ENCODE data around the gene BCAS1.

Gene BCAS1

GRCh38 chr20:53918020-53918311 is 152.4 kb downstream of the BCAS1 start:
- no peak for TF ChIP-seq NFIC (IDR thresholded peaks at IDR 0.05)
- TF ChIP-seq, protein P1, sequence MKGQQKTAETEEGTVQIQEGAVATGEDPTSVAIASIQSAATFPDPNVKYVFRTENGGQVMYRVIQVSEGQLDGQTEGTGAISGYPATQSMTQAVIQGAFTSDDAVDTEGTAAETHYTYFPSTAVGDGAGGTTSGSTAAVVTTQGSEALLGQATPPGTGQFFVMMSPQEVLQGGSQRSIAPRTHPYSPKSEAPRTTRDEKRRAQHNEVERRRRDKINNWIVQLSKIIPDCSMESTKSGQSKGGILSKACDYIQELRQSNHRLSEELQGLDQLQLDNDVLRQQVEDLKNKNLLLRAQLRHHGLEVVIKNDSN (IDR thresholded peaks at IDR 0.05) = no peak

DNA sequence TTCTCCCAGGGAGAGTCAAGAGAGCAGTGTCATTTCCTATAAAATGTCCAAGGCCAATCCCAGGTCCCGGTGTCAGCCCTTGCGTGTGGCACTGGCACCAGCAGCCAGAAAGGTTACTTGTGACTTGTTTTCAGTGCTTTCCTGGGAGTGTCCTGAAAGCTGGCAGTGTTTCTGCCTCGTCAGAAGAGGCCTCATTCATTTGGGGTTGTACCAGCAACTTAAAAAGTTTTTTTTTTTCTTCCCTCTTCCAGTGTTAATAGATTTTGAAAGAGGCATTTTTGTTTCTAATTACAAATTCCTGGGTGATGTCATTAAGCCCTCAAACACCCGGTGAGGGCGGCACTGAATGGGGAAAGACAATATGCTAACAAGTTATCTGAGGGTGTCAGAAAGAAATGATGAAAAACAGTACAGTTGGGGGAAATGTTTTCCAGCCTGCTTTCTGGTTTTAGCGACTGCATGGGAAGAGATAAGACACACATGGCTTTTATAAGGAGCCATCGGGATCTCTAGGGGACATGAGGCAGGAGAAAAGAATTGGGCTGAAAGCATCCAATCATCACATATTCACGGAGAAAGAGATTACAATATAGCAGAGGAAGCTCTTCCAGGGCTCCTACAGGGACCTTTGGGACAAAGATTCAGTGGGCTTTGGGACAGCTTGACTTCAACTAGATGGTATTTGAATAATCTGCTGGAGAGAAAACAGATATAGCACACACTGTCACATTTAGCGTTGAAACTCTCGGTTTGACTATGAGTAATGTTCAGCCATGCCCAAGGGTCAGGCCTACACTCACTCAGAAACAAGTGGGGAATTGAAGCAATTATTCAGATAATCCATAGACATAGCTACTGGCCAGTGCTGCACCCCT is 153.0 kb downstream of the BCAS1 start:
- TF ChIP-seq NFIC (IDR thresholded peaks at IDR 0.05) (no peak), TAF1 (IDR thresholded peaks at IDR 0.05; ENCODE audit: low read depth) (no peak; the same call in 1 of the 2 replicates)

- TF ChIP-seq MAX (IDR thresholded peaks at IDR 0.05) (no peak), CEBPB (IDR thresholded peaks at IDR 0.05) (no peak), TAF1 (IDR thresholded peaks at IDR 0.05; ENCODE audit: low read depth) (no peak), NFIC (IDR thresholded peaks at IDR 0.05) (no peak), YY1 (IDR thresholded peaks at IDR 0.05; ENCODE audit: low read depth) (no peak), CREB1 (IDR thresholded peaks at IDR 0.05; ENCODE audit: low read depth) (no peak), TEAD4 (IDR thresholded peaks at IDR 0.05) (no peak), EGR1 (IDR thresholded peaks at IDR 0.05) (no peak), EP300 (IDR thresholded peaks at IDR 0.05; ENCODE audit: borderline replicate concordance) (no peak), FOXM1 (IDR thresholded peaks at IDR 0.05; ENCODE audit: borderline replicate concordance, low read depth) (no peak), ZBTB7A (IDR thresholded peaks at IDR 0.05; ENCODE audit: low read depth) (no peak), TCF12 (IDR thresholded peaks at IDR 0.05; ENCODE audit: low read depth) (no peak)
These were observed 154.3 kb downstream of the BCAS1 start for GRCh38 chr20:53916173-53916512.

GRCh38 chr20:53915446-53916172 is 154.8 kb downstream of the BCAS1 start:
- peak; percentile 90 for TF ChIP-seq YY1 (IDR thresholded peaks at IDR 0.05; ENCODE audit: low read depth)
- TF ChIP-seq EGR1 (IDR thresholded peaks at IDR 0.05) = no peak; the same call in none of the 2 replicates
- TF ChIP-seq ZBTB7A (IDR thresholded peaks at IDR 0.05; ENCODE audit: low read depth) = no peak
- TF ChIP-seq, protein P1 (IDR thresholded peaks at IDR 0.05) = no peak
- TF ChIP-seq RAD21 (IDR thresholded peaks at IDR 0.05; ENCODE audit: low read depth) = peak; percentile 82
- TF ChIP-seq CREB1 (IDR thresholded peaks at IDR 0.05; ENCODE audit: low read depth) = no peak
- TF ChIP-seq MAX (IDR thresholded peaks at IDR 0.05) = peak; percentile 21
- no peak for TF ChIP-seq FOXM1 (IDR thresholded peaks at IDR 0.05; ENCODE audit: borderline replicate concordance, low read depth)
- no peak for TF ChIP-seq CEBPB (IDR thresholded peaks at IDR 0.05)
- no peak; the same call in 1 of the 2 replicates for TF ChIP-seq TCF12 (IDR thresholded peaks at IDR 0.05; ENCODE audit: low read depth)
- TF ChIP-seq, protein P2, sequence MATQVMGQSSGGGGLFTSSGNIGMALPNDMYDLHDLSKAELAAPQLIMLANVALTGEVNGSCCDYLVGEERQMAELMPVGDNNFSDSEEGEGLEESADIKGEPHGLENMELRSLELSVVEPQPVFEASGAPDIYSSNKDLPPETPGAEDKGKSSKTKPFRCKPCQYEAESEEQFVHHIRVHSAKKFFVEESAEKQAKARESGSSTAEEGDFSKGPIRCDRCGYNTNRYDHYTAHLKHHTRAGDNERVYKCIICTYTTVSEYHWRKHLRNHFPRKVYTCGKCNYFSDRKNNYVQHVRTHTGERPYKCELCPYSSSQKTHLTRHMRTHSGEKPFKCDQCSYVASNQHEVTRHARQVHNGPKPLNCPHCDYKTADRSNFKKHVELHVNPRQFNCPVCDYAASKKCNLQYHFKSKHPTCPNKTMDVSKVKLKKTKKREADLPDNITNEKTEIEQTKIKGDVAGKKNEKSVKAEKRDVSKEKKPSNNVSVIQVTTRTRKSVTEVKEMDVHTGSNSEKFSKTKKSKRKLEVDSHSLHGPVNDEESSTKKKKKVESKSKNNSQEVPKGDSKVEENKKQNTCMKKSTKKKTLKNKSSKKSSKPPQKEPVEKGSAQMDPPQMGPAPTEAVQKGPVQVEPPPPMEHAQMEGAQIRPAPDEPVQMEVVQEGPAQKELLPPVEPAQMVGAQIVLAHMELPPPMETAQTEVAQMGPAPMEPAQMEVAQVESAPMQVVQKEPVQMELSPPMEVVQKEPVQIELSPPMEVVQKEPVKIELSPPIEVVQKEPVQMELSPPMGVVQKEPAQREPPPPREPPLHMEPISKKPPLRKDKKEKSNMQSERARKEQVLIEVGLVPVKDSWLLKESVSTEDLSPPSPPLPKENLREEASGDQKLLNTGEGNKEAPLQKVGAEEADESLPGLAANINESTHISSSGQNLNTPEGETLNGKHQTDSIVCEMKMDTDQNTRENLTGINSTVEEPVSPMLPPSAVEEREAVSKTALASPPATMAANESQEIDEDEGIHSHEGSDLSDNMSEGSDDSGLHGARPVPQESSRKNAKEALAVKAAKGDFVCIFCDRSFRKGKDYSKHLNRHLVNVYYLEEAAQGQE (IDR thresholded peaks at IDR 0.05; ENCODE audit: low read depth) = no peak
- peak; percentile 38; the same call in 1 of the 2 replicates for TF ChIP-seq TEAD4 (IDR thresholded peaks at IDR 0.05)
- peak; percentile 39; the same call in 1 of the 2 replicates for TF ChIP-seq TAF1 (IDR thresholded peaks at IDR 0.05; ENCODE audit: low read depth)
- no peak for TF ChIP-seq NFIC (IDR thresholded peaks at IDR 0.05)
- TF ChIP-seq EP300 (IDR thresholded peaks at IDR 0.05; ENCODE audit: borderline replicate concordance) = no peak; the same call in 1 of the 2 replicates

GRCh38 chr20:53914781-53915445 is 155.5 kb downstream of the BCAS1 start:
- TF ChIP-seq, protein P1 (IDR thresholded peaks at IDR 0.05) = no peak
- TF ChIP-seq TEAD4 (IDR thresholded peaks at IDR 0.05) = no peak

DNA sequence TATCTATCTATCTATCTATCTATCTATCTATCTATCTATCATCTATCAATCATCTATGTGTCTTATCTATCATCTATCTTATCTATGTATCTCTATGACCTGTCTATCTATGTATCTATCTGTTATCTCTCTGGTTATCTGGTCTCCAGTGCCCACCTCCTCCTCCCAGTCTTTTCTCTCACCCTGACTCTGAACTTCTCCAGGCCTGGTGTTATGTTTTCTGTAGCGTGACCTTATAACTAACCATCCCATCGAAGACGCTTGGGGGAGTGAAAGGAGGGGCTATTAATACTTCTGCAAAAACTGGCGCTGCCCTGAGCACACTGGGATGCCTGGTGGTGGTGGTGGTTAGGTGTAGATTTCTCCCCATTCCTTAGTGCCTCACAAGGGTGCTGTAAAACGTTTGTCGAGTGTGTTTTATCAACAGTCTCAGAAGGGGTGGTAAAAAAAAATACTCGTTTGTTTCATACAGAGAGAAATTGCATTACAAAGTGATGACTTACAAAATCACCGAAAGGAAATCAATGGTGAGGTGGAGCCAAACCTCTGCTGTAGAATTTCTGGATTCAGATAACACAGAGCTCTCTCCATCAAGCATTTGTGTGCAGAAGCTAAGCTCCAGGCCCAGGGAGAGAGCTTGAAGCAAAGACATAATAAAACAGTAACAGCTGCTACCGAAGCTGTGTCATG is 156.2 kb downstream of the BCAS1 start:
- TF ChIP-seq TCF12 (IDR thresholded peaks at IDR 0.05; ENCODE audit: low read depth) (no peak), FOXM1 (IDR thresholded peaks at IDR 0.05; ENCODE audit: borderline replicate concordance, low read depth) (no peak), CREB1 (IDR thresholded peaks at IDR 0.05; ENCODE audit: low read depth) (no peak), EP300 (IDR thresholded peaks at IDR 0.05; ENCODE audit: borderline replicate concordance) (no peak), ZBTB7A (IDR thresholded peaks at IDR 0.05; ENCODE audit: low read depth) (no peak), MAX (IDR thresholded peaks at IDR 0.05) (no peak), TAF1 (IDR thresholded peaks at IDR 0.05; ENCODE audit: low read depth) (no peak), CEBPB (IDR thresholded peaks at IDR 0.05) (no peak), YY1 (IDR thresholded peaks at IDR 0.05; ENCODE audit: low read depth) (no peak), EGR1 (IDR thresholded peaks at IDR 0.05) (no peak), NFIC (IDR thresholded peaks at IDR 0.05) (no peak), RAD21 (IDR thresholded peaks at IDR 0.05; ENCODE audit: low read depth) (no peak), TEAD4 (IDR thresholded peaks at IDR 0.05) (no peak)
- TF ChIP-seq, protein P1 (IDR thresholded peaks at IDR 0.05) = no peak
- TF ChIP-seq, protein P2 (IDR thresholded peaks at IDR 0.05; ENCODE audit: low read depth) = no peak
